HepG2 (cell line): ENCODE data around the gene PNKD.

Experiments
- CTCF ChIP-seq: sonication (generic); formaldehyde crosslinking; IDR thresholded peaks from 2 replicates; pipeline ENCODE4 v1.5.0; 2020; ENCODE audit warnings: mild to moderate bottlenecking, missing genetic modification reagents, moderate library complexity
- MYC ChIP-seq: sonication (generic); formaldehyde crosslinking; IDR thresholded peaks from 2 replicates; pipeline ENCODE4 v1.9.0; 2021; ENCODE audit warnings: missing genetic modification reagents, borderline replicate concordance
- POLR2A ChIP-seq, 2 experiments: IDR thresholded peaks; 2 replicates each; pipeline ENCODE4 v1.6.1; 2011; ENCODE audit warnings: low read depth in 2 of 2, low read length in 2 of 2, mild to moderate bottlenecking in 1 of 2, moderate library complexity in 1 of 2; ENCODE audit not compliant: insufficient read depth in 1 of 2
- POLR2AphosphoS5 ChIP-seq: IDR thresholded peaks from 2 replicates; pipeline ENCODE4 v1.6.1; 2012; ENCODE audit warnings: low read depth, low read length
- SUZ12 ChIP-seq: fragments of 150-350 bp; IDR thresholded peaks from 2 replicates; pipeline ENCODE4 v1.6.1; 2014; ENCODE audit warnings: low read depth, low read length
- ZNF18 ChIP-seq: sonication (generic); formaldehyde crosslinking; IDR thresholded peaks from 2 replicates; pipeline ENCODE4 v1.8.0; 2022; ENCODE audit warnings: mild to moderate bottlenecking, missing genetic modification reagents; ENCODE audit not compliant: insufficient replicate concordance
- ZNF510 ChIP-seq: sonication (generic); formaldehyde crosslinking; IDR thresholded peaks from 2 replicates; pipeline ENCODE4 v1.4.0; 2020; ENCODE audit warnings: low read depth, mild to moderate bottlenecking, missing genetic modification reagents

GRCh38 chr2:218264773-218265561 lies 5.4 kb upstream of the PNKD start:
- no peak for TF ChIP-seq CTCF (CRISPR knock-in tag)
- TF ChIP-seq ZNF18 (CRISPR knock-in tag) = no peak
- peak; percentile 25; the same call in 1 of the 2 replicates for TF ChIP-seq MYC (CRISPR knock-in tag)
- TF ChIP-seq SUZ12 = no peak
- TF ChIP-seq ZNF510 (CRISPR knock-in tag) = no peak
- no peak for TF ChIP-seq POLR2AphosphoS5
- peak in 1 of 2 experiments; percentile 46; a peak in 3 of 4 replicates for TF ChIP-seq POLR2A (IDR thresholded peaks at IDR 0.05; ENCODE audit: insufficient read depth in 1 of 2, low read depth in 2 of 2, low read length in 2 of 2)
